IMR-90 (cell line): ENCODE results near the gene PDE11A. TPM values are rescaled to one million over a fixed set of nuclear protein-coding genes. Genes with fewer than 3 reads are reported as not detected.

ENCODE experiments used
- ATAC-seq: fragments of 200-7000 bp; cut with Tn5 transposase; 2 replicates; pipeline ENCODE4 v1.9.1; 2020; ENCODE audit warnings: low read depth, mild to moderate bottlenecking, moderate library complexity
- BruUV-seq: library from RNA; stranded (reverse); fragments of 400-500 nt; replicated peaks from 2 replicates; lab custom pipeline; 2021; lab: Mats Ljungman, UMichigan
- CTCF ChIA-PET: fragments of 300-600 bp; formaldehyde crosslinking; extraction: SDS; loops from one replicate; lab custom pipeline; 2021; ENCODE audit warnings: antibody characterized with exemption; lab: Yijun Ruan, JAX
- POLR2A ChIA-PET: fragments of 300-600 bp; sonication (Branson Sonifier 250); formaldehyde crosslinking; loops from one replicate; lab custom pipeline; 2022; ENCODE audit warnings: antibody characterized with exemption; ENCODE audit not compliant: unreplicated experiment; lab: Charles Lee
- DNase-seq: peaks from one replicate; pipeline ENCODE4 v3.0.0; 2013
- H2AFZ ChIP-seq: replicated peaks from 2 replicates; pipeline ENCODE3; 2013; ENCODE audit warnings: low read length, mild to moderate bottlenecking; ENCODE audit not compliant: poor library complexity
- H2AK5ac ChIP-seq: 2 replicates; pipeline ENCODE4 v1.6.1; 2013; ENCODE audit warnings: low read depth, low read length, inconsistent platforms
- H2AK9ac ChIP-seq: replicated peaks from 2 replicates; pipeline ENCODE3; 2013; ENCODE audit warnings: mild to moderate bottlenecking, low read depth, low read length, moderate library complexity; ENCODE audit not compliant: poor library complexity
- H2BK120ac ChIP-seq: 2 replicates; pipeline ENCODE4 v1.6.1; 2013; ENCODE audit warnings: low read depth, low read length, inconsistent platforms
- H2BK15ac ChIP-seq: 3 replicates; pipeline ENCODE4 v1.6.1; 2013; ENCODE audit warnings: low read depth, low read length, inconsistent platforms
- H2BK20ac ChIP-seq: 2 replicates; pipeline ENCODE4 v1.6.1; 2013; ENCODE audit warnings: low read depth, mild to moderate bottlenecking, inconsistent platforms, low read length, moderate library complexity
- H2BK5ac ChIP-seq: 2 replicates; pipeline ENCODE4 v1.6.1; 2013; ENCODE audit warnings: mild to moderate bottlenecking, low read depth, low read length, inconsistent platforms; ENCODE audit not compliant: poor library complexity, severe bottlenecking
- H3K14ac ChIP-seq: replicated peaks from 2 replicates; pipeline ENCODE4 v1.6.1; 2013; ENCODE audit warnings: low read depth, low read length, inconsistent platforms
- H3K18ac ChIP-seq: 2 replicates; pipeline ENCODE4 v1.6.1; 2013; ENCODE audit warnings: low read depth, low read length, control low read depth
- H3K23ac ChIP-seq: 2 replicates; pipeline ENCODE4 v1.6.1; 2013; ENCODE audit warnings: low read depth, low read length, inconsistent platforms
- H3K27ac ChIP-seq: 2 replicates; pipeline ENCODE4 v1.5.1; 2013; ENCODE audit warnings: mild to moderate bottlenecking, control low read depth, low read length; ENCODE audit not compliant: insufficient read depth
- H3K27me3 ChIP-seq: 2 replicates; pipeline ENCODE4 v1.6.1; 2013; ENCODE audit warnings: low read length; ENCODE audit not compliant: control insufficient read depth, insufficient read depth
- H3K36me3 ChIP-seq: 2 replicates; pipeline ENCODE4 v1.6.1; 2013; ENCODE audit warnings: low read length, mixed read lengths; ENCODE audit not compliant: control insufficient read depth, insufficient read depth
- H3K4ac ChIP-seq: 2 replicates; pipeline ENCODE4 v1.6.1; 2013; ENCODE audit warnings: low read depth, low read length, inconsistent platforms
- H3K4me1 ChIP-seq: 2 replicates; pipeline ENCODE4 v1.6.1; 2013; ENCODE audit warnings: low read length, mixed read lengths; ENCODE audit not compliant: control insufficient read depth, insufficient read depth
- H3K4me2 ChIP-seq: 2 replicates; pipeline ENCODE4 v1.6.1; 2013; ENCODE audit warnings: low read depth, mild to moderate bottlenecking, control low read depth, low read length, moderate library complexity
- H3K4me3 ChIP-seq: 2 replicates; pipeline ENCODE4 v1.5.1; 2013; ENCODE audit warnings: low read depth, mild to moderate bottlenecking, control low read depth, low read length, moderate library complexity; ENCODE audit not compliant: insufficient read depth
- H3K56ac ChIP-seq: 2 replicates; pipeline ENCODE4 v1.6.1; 2013; ENCODE audit warnings: low read length, inconsistent platforms; ENCODE audit not compliant: insufficient read depth; ENCODE audit errors: extremely low read depth
- H3K79me1 ChIP-seq, 2 experiments: 2 replicates each; pipeline ENCODE4 v1.6.1; 2013; ENCODE audit warnings: low read length in 2 of 2, inconsistent platforms in 1 of 2, low read depth in 1 of 2
- H3K9ac ChIP-seq: 2 replicates; pipeline ENCODE4 v1.6.1; 2013; ENCODE audit warnings: low read depth, low read length, control low read depth
- H3K9me1 ChIP-seq: 2 replicates; pipeline ENCODE4 v1.6.1; 2013; ENCODE audit warnings: low read length, inconsistent platforms; ENCODE audit not compliant: insufficient read depth
- H3K9me3 ChIP-seq: 2 replicates; pipeline ENCODE4 v1.6.1; 2013; ENCODE audit warnings: low read length; ENCODE audit not compliant: control insufficient read depth, insufficient read depth
- H4K20me1 ChIP-seq: 2 replicates; pipeline ENCODE4 v1.6.1; 2013; ENCODE audit warnings: low read length, inconsistent platforms; ENCODE audit not compliant: insufficient read depth
- H4K5ac ChIP-seq: 2 replicates; pipeline ENCODE4 v1.6.1; 2013; ENCODE audit warnings: mild to moderate bottlenecking, low read depth, low read length, control low read depth
- H4K8ac ChIP-seq, 2 experiments: 2 replicates each; pipeline ENCODE4 v1.6.1; 2013; ENCODE audit warnings: low read depth in 2 of 2, low read length in 2 of 2, control low read depth in 1 of 2, inconsistent platforms in 1 of 2
- H4K91ac ChIP-seq: 2 replicates; pipeline ENCODE4 v1.6.1; 2013; ENCODE audit warnings: low read depth, low read length, inconsistent platforms; ENCODE audit not compliant: insufficient read depth
- BHLHE40 ChIP-seq: fragments of 150-350 bp; IDR thresholded peaks from 2 replicates; pipeline ENCODE4 v1.6.1; 2016; ENCODE audit warnings: mild to moderate bottlenecking, low read depth, low read length
- CHD1 ChIP-seq: IDR thresholded peaks from 2 replicates; pipeline ENCODE4 v1.6.1; 2012; ENCODE audit warnings: low read depth, low read length, improper control_type of control experiment
- CTCF ChIP-seq: conservative IDR thresholded peaks from 2 replicates; pipeline ENCODE4 v1.5.1; 2012; ENCODE audit warnings: mild to moderate bottlenecking, low read depth, low read length, improper control_type of control experiment
- MAFK ChIP-seq: IDR thresholded peaks from 2 replicates; pipeline ENCODE4 v1.6.1; 2012; ENCODE audit warnings: low read depth, low read length, improper control_type of control experiment
- MAZ ChIP-seq: IDR thresholded peaks from 2 replicates; pipeline ENCODE4 v1.6.1; 2012; ENCODE audit warnings: low read depth, mild to moderate bottlenecking, low read length, improper control_type of control experiment, moderate library complexity, borderline replicate concordance
- NFE2L2 ChIP-seq: fragments of 150-350 bp; IDR thresholded peaks from 2 replicates; pipeline ENCODE4 v1.6.1; 2016; ENCODE audit warnings: low read depth, mild to moderate bottlenecking, low read length
- POLR2A ChIP-seq: IDR thresholded peaks from 2 replicates; pipeline ENCODE4 v1.6.1; 2012; ENCODE audit warnings: mild to moderate bottlenecking, low read depth, low read length
- RAD21 ChIP-seq: IDR thresholded peaks from 2 replicates; pipeline ENCODE4 v1.6.1; 2012; ENCODE audit warnings: low read length, improper control_type of control experiment
- RCOR1 ChIP-seq: IDR thresholded peaks from 2 replicates; pipeline ENCODE4 v1.6.1; 2012; ENCODE audit warnings: mild to moderate bottlenecking, low read length, improper control_type of control experiment; ENCODE audit not compliant: insufficient replicate concordance
- RFX5 ChIP-seq: IDR thresholded peaks from 2 replicates; pipeline ENCODE4 v1.8.0; 2012; ENCODE audit warnings: low read depth, mild to moderate bottlenecking, low read length, moderate library complexity
- SMC3 ChIP-seq: fragments of 150-350 bp; IDR thresholded peaks from 2 replicates; pipeline ENCODE4 v1.6.1; 2016; ENCODE audit warnings: low read depth, mild to moderate bottlenecking, antibody characterized with exemption, low read length, moderate library complexity
- WGBS, 2 experiments: methylation state at CpG; one replicate each; pipeline versions ENCODE4 v1.1.5 to v1.1.7; 2013; ENCODE audit warnings: missing lambda C conversion rate in 2 of 2; ENCODE audit not compliant: insufficient read length in 1 of 2; ENCODE audit errors: extremely low coverage in 2 of 2; 5-methylcytosine and 5-hydroxymethylcytosine counted together
- dilution Hi-C: fragments of 300-500 bp; cut with HindIII; formaldehyde crosslinking; loops from one replicate; pipeline ENCODE4 v1.14.3; 2018; ENCODE audit warnings: low sequenced_read_pairs; ENCODE audit not compliant: unreplicated experiment
- in situ Hi-C: fragments of 300-500 bp; cut with MboI; formaldehyde crosslinking; loops from 3 replicates; pipeline ENCODE4 v1.14.3; 2019; ENCODE audit warnings: low sequenced_read_pairs, inconsistent platforms, mixed read lengths
- intact Hi-C: fragments of 100-400 bp; cut with micrococcal nuclease; formaldehyde crosslinking; loops from 2 replicates; pipeline ENCODE4 v1.10.0; 2022
- polyA plus RNA-seq, 3 experiments: library from polyadenylated mRNA; depleted of rRNA; stranded (reverse); fragments of >200 nt; gene quantifications; 2 replicates each; pipeline ENCODE4 v1.2.3, GENCODE V29; 2012; ENCODE audit warnings: low replicate concordance in 1 of 3
- total RNA-seq: library from RNA; depleted of rRNA; stranded (reverse); fragments of >200 nt; gene quantifications from 2 replicates; pipeline ENCODE4 v1.2.3, GENCODE V29; 2012
- TF ChIP-seq, protein P1 (sequence below): fragments of 150-350 bp; IDR thresholded peaks from 2 replicates; pipeline ENCODE4 v1.6.1; 2017; ENCODE audit warnings: mild to moderate bottlenecking, antibody characterized with exemption, low read length, low read depth
- TF ChIP-seq, protein P2 (sequence below): fragments of 150-350 bp; IDR thresholded peaks from 2 replicates; pipeline ENCODE4 v1.6.1; 2016; ENCODE audit warnings: low read depth, mild to moderate bottlenecking, low read length, moderate library complexity, borderline replicate concordance

The PDE11A gene
- total and polyA plus RNA-seq, 2 of the 4 experiments (the other 2 are of a cell fraction): 0.21 to 0.72 TPM

DNA sequence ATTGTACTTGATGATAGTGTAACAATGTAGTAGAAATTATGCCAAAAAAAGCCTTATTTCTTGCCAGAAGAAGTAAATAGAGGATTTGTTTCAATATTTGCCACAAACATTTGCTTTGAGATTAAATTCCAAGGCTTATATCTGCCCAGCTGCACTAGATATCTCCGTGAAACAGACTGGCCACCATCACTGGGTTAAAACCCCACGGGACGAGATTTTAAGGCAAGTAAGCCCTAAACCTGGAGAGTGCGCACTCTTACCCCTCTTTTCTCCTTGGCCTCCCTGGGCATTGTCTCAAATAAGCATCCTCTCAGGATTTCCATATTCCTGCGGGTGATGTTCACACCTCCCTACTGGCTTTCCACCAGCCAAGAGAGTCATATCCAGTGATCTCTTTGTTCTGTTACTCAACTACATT is 345.6 kb downstream of the PDE11A start:
- WGBS, 2 experiments: 38% methylated on average over 4 of the region's 5 CpGs; no CpG with 5 or more reads in 1 of the 2 experiments
- in situ Hi-C loops: loop anchor here (10.0 kb wide), 1 partner anchor 392 kb away; no protein-coding TSS in a partner anchor
- intact Hi-C loops: no loop called here

More for the DNA sequence above, 345.6 kb downstream of the PDE11A start:
- Histone ChIP-seq H3K9me3 (no peaks in the 10 kb centered on the region), H2BK15ac (no peak overlapping the region), H4K20me1 (no peaks in the 10 kb centered on the region), H3K27me3 (peaks cover 6% of the 10 kb centered on the region; the same call in 1 of the 2 replicates), H3K18ac (no peak overlapping the region), H2BK5ac (no peak overlapping the region), H2AFZ (no peak overlapping the region), H2BK20ac (no peak overlapping the region), H3K27ac (no peak overlapping the region), H3K9ac (no peak overlapping the region), H3K14ac (no peak overlapping the region), H3K79me1 (no peaks in the 10 kb centered on the region), H3K23ac (no peak overlapping the region), H3K9me1 (no peaks in the 10 kb centered on the region), H3K4ac (no peak overlapping the region), H3K4me3 (no peak overlapping the region), H2AK9ac (no peak overlapping the region), H3K4me1 (no peaks in the 10 kb centered on the region), H2AK5ac (no peak overlapping the region), H3K4me2 (no peak overlapping the region), H3K56ac (no peak overlapping the region), H4K91ac (no peak overlapping the region), H3K36me3 (no peaks in the 10 kb centered on the region), H2BK120ac (no peak overlapping the region), H4K8ac (no peak overlapping the region), H4K5ac (no peak overlapping the region)
- no peak for ATAC-seq
- no peak for DNase-seq
- TF ChIP-seq RFX5 (no peak), CHD1 (no peak), NFE2L2 (no peak), CTCF (no peak), MAZ (no peak), BHLHE40 (no peak), RAD21 (no peak), POLR2A (no peak), RCOR1 (no peak), SMC3 (no peak), MAFK (no peak)
- TF ChIP-seq, protein P1, sequence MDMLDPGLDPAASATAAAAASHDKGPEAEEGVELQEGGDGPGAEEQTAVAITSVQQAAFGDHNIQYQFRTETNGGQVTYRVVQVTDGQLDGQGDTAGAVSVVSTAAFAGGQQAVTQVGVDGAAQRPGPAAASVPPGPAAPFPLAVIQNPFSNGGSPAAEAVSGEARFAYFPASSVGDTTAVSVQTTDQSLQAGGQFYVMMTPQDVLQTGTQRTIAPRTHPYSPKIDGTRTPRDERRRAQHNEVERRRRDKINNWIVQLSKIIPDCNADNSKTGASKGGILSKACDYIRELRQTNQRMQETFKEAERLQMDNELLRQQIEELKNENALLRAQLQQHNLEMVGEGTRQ: no peak
- TF ChIP-seq, protein P2, sequence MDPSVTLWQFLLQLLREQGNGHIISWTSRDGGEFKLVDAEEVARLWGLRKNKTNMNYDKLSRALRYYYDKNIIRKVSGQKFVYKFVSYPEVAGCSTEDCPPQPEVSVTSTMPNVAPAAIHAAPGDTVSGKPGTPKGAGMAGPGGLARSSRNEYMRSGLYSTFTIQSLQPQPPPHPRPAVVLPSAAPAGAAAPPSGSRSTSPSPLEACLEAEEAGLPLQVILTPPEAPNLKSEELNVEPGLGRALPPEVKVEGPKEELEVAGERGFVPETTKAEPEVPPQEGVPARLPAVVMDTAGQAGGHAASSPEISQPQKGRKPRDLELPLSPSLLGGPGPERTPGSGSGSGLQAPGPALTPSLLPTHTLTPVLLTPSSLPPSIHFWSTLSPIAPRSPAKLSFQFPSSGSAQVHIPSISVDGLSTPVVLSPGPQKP: no peak
- dilution Hi-C loops: no loop called here
- ChIA-PET POLR2A (no interaction called here), CTCF (no interaction called here)
- no TSS peak for BruUV-seq
